Measurements from ENCODE around the gene CABCOCO1.
"Not testable (repeated sequence)": the region's sequence is repeated elsewhere in the genome, so short reads cannot be mapped to it uniquely, and the experiment has no call there.

Gene CABCOCO1

DNA sequence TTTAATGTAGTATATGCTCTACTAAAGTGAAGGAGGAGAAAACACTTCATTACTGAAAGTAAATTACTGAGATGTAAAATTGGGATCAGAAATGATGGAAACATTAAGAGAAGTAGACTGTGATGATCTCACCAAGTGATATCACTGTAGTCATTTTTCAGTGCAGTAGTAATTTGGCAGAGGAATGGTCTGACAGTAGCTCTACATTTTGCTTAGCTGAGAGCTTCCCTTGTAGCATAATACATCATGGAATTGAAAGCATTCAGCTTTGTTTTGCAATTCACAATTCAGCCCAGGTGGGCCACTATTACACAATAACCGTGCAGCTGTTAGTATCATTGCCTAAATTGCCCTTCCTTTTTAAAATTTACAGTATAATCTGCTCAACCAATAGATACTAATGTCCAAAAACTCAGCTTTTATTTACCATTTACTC is 19.4 kb upstream of the CABCOCO1 start:
- DNase-seq (ENCODE audit: low read depth) = no peak

DNA sequence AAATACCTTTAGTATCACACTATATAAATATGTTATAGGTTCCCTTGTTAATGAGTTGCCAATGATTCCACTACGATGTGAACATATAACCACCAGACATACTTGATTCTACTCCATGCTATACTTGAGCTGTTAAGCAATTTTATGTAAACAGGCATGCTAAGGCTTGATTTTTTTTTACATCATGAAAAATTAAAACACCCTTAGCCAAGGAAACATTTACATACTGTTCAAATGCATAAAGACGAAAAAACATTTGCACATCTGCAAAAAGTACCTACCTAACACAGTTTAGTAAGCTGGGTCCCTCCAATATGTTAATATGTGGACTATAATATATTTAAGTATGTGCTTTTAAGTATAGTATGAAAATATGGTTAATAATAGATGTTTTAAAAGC is 9.0 kb upstream of the CABCOCO1 start:
- DNase-seq (ENCODE audit: low read depth) = no peak

DNA sequence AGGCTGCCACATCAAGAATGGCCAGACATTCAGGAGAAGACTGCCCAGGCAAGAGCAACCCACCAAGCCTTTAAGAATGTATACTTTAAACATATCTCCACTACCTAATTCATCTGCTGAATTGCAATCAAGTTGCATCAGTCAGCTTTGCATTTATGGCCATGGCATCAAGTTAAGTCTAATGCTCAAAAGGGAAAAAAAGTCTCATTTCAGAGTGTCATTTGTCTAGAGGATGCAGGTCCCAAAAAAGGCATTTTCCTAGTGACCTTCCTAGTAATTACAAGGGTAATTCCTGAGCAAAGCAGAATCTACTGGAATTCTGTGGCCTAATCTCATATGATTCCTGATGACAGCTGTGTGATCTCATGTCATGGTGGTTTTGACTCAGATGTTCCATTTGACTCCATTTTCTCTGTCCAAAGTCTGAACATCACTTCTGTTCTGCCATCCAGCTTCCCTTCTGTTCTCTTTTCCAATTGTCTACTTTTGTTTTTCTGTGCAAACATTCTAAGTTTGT is 7.3 kb upstream of the CABCOCO1 start:
- DNase-seq (ENCODE audit: low read depth) = no peak

DNA sequence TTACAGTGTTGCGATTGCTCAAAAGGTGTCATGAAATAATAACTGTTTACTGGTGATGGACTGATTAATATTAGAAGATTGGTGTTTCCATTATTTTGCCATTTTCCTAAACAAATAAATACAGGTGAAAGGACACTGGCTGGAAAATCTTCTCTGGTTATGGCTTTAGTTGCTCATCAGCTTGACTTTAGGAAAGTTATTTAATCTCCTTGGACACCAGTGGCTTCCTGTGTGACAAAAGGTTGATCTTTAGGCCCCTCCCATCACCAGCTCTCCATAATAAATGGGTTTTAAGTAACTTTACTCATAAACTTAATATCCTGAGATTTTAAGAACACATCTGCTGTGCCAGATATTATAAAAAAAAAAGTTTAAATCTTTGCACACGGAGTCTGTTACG is 737 bp downstream of the CABCOCO1 start:
- no peak for DNase-seq (ENCODE audit: low read depth)

DNA sequence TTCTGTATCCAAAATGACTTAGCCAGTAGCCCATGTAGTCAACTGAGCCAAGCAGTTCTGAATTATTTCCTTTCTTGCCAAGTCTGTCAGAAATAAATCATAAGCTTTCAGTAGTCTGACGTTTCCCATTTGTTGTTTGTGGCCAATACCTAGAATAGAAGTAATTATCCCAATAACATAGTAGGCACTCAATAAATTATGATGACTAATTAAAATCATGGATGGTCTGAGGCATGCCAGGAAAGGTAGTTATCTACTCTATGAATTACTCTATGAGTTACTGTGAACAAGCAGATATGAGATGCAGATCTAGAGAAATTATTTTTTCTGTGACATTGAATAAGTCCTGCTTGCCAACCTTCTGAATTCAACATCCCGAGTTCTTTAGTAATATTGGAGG is 2.3 kb downstream of the CABCOCO1 start:
- no peak for DNase-seq (ENCODE audit: low read depth)

DNA sequence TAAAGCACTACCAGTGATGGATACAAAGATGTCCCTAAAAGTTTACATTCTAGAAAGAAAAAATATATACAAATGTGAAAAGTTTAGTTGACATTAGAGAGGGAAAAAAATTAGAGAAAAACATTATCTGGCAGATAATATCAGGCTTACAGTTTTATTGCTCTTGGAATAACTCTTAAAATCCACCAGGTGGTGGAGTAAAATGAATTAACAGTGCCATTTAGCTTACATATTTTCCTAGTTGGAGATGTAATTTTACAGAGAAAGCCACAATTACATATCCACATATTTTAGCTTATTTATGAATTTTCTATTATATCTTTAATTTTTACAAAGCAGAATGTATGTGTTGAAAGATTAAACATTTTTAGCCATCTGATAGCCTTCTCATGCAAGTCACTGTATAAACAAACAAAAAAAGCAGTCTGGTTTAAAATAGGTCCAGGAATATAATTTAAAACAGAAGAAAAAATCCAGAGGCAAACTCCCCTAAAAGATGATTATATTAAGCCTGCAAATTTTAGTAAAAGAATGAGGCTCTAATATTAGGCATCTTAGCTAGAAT is 6.5 kb downstream of the CABCOCO1 start:
- no peak for DNase-seq (ENCODE audit: low read depth)

- no peak for DNase-seq (ENCODE audit: low read depth)
These were observed 7.1 kb downstream of the CABCOCO1 start for GRCh38 chr10:61669849-61670248.

GRCh38 chr10:61673360-61673759 is 10.6 kb downstream of the CABCOCO1 start:
- no peak for DNase-seq (ENCODE audit: low read depth)

DNA sequence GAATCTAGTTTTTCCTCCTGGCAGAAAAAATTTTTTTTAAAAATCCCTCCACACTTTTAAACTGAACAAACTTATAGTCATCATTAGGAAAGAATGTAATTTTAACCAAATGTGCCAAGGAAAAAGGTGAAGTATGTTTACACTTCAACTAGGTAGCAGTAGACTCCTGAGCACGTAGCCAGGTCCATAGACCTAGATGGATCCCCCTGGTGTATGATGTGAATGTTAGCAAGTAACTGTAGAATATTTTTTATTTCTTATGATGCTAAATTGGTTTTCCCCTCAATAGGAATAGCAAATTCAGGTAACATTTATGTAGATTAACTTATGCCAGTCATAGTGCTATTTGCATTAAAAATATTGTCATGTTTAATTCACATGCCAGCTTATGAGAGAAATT is 19.6 kb downstream of the CABCOCO1 start:
- no peak for DNase-seq (ENCODE audit: low read depth)

DNA sequence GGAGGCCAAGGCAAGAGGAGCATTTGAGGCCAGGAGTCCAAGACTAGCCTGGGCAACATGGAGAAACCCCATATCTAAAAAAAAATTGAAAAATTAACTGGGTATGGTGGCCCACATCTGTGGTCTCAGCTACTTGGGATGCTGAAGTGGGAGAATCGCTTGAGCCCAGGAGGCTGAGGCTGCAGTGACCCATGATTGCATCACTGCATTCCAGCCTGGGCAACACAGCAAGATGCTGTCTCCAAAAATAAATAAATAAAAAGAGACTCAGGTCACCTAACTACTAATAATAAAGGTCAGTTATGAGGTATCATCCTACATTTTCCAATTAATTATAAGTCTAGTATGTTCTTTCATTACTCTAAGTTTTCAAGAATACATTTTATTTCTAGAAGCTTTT is 20.6 kb downstream of the CABCOCO1 start:
- DNase-seq (ENCODE audit: low read depth) = no peak

- DNase-seq (ENCODE audit: low read depth) = no peak
These were observed 22.3 kb downstream of the CABCOCO1 start for GRCh38 chr10:61684894-61685507.

DNA sequence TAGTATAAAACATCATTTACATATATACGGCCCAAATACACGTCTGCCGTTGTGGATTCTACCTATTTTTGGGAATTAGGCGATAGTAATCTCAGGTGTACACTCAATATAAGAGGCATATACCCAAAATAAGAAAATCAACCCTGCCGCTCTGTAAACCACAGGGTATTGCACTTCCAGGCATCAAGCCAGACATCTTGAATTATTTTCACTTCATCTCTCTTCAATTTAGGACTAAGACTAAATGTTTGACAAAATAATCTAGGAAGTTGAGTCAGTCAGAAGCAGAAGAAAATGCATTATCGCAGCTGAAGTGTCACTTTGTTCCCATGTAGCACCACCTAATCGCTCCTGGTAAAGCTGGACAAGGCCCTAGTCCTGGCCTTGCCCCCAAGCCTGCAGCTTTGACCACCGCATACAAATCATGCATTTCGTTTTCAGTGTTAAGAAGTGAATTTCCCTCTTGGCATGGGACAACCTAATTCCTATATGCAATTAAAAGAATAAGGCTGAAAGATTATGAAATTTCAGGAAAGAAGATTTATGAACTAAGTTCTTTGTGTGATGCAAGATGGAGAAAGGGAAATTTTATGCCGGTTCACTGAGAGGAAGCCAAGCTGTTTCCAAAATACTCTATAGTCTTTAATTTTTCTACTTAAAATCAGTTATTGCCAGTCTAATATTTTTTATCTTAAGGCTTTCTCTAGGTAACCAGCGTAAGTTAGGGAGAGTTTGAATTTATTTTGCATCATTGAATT is 26.0 kb downstream of the CABCOCO1 start:
- DNase-seq (ENCODE audit: low read depth) = no peak

GRCh38 chr10:61691667-61692066 is 28.9 kb downstream of the CABCOCO1 start:
- DNase-seq (ENCODE audit: low read depth) = not testable (repeated sequence)

DNA sequence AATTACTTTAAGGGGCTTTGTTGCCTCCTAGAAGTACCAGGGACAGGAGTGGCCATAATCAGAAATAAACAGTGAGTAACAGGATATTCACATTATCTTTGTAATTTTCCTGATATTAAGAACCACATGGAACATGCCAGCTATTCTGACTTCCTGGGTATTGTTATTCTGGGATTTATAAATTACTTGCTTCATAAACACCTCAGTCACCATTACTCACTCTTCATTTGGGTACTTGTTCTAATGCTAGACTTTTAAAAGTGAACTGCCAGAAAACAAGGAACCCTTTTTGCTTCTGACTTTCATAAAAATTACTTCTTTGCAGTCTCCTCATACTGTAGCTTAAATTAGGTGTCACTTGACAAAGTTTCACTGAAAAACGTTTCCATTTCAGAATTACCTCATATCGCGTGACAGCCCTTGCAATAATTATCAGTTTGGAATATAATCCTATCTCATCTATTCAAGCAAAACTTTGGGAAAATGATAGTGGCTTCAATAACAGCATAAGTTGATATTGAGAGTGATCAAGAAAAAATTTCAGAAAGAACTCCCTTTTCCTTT is 29.8 kb downstream of the CABCOCO1 start:
- no peak for DNase-seq (ENCODE audit: low read depth)

DNA sequence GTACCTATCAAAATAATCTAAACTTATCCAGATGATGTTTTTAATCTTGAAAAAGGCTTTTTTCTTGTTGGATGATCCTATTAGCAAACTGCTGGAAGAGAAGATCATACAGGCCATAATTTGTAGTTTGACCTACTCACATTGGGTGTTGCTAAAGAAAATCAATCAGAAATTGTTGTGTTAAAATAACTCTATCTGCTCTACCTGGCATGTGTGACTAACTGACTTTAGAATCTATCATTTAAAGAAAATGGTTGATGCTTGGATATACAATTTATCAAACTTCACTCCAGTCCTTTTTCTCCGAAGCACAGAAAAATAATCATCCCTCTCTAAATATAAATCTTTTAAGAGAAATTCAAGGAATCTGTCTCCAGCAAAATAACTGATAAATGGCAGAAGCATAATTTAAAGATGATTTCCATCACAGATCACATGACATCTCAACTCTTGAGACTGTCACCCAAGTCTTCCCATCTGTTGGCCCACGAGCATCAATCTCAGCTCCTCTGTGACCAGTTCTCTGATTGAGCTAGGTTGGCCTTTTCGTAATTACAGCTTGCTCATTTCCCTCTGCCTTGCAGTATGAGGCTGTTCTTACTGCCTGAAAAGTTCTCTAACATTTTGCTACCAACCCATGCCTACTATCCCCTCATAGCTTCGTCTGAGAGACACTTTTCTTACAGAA is 36.4 kb downstream of the CABCOCO1 start:
- DNase-seq (ENCODE audit: low read depth) = no peak

- DNase-seq (ENCODE audit: low read depth) = no peak
These were observed 38.5 kb downstream of the CABCOCO1 start for GRCh38 chr10:61701055-61701705.

- no peak for DNase-seq (ENCODE audit: low read depth)
These were observed 39.0 kb downstream of the CABCOCO1 start for GRCh38 chr10:61701706-61702105.

DNA sequence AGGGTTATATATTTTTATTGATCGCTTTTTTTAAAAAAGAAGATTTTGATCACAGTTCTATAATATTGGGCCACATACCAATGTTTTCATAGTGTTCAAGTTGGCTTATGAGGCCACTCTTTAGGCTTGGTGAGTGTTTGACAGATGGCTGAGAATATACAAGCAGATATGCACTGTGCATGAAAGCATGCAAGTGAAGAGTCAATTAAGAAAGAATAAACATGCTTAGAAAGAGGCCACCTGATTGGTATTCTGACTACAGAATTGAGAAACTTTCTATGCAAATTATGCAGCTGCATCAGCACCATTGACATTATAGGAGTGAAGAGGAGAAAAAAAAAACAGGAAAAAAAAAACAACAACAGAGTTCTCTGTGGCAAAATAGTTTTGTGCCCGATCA is 39.9 kb downstream of the CABCOCO1 start:
- no peak for DNase-seq (ENCODE audit: low read depth)

DNA sequence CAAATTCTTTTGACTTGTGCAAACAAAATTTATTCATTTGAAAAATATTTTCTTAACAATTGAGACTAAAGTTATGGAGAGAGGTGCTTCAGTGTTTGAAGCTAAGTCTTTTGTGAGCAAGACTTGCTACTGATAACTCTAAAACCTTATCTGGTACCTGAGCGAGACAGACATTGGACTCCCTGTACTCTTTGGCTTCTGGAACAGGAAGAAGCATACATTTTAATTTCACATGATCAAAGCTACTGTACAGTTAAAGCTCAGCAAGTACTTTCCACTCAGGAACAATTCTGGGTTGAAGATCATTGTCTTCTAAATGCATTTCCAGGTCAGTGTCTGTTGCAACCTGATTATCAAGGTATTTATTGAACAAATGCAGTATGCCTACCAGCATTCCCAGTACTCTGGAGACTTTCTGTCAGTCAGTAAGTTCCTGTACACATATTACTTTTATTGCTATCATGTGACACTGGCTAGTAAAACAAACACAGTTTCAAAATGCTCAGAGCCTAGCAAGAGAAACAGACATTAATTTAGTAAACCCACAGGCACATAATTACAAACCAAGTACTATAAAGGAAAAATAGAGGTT is 42.4 kb downstream of the CABCOCO1 start:
- DNase-seq (ENCODE audit: low read depth) = no peak

GRCh38 chr10:61708846-61709245 is 46.1 kb downstream of the CABCOCO1 start:
- DNase-seq (ENCODE audit: low read depth) = no peak

DNA sequence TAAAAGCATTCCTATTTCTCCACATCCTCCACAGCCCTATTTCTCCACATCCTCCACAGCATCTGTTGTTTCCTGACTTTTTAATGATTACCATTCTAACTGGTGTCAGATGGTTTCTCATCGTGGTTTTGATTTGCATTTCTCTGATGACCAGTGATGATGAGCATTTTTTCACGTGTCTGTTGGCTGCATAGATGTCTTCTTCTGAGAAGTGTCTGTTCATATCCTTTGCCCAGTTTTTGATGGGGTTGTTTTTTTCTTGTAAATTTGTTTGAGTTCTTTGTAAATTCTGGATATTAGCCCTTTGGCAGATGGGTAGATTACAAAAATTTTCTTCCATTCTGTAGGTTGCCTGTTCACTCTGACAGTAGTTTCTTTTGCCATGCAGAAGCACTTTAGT is 49.4 kb downstream of the CABCOCO1 start:
- not testable (repeated sequence) for DNase-seq (ENCODE audit: low read depth)

Measured in stimulated activated CD8-positive, alpha-beta memory T cell treated with anti-CD3 and anti-CD28 coated beads, Interleukin-15, amount 100 ng/mL, for 1 hour (primary cell).